Keratinocyte (primary cell): ENCODE results near the gene FGF12. TPM values are rescaled to one million over a fixed set of nuclear protein-coding genes. Genes with fewer than 3 reads are reported as not detected.

ENCODE experiments used
- DNase-seq: peaks from one replicate; pipeline ENCODE4 v3.0.0-alpha.2; 2011; ENCODE audit warnings: low read depth, missing footprints, low spot score
- FAIRE-seq: peaks from 2 replicates; lab custom pipeline; 2011; peaks lifted over from hg19 to GRCh38; lab: Jason Lieb, UNC
- H2AFZ ChIP-seq: 2 replicates; pipeline ENCODE4 v1.6.0; 2012; ENCODE audit warnings: low read length, control low read depth, inconsistent platforms; ENCODE audit not compliant: control insufficient read depth
- H3K27ac ChIP-seq: 2 replicates; pipeline ENCODE4 v1.5.1; 2011; ENCODE audit warnings: low read length; ENCODE audit not compliant: control insufficient read depth, insufficient read depth
- H3K27me3 ChIP-seq: 3 replicates; pipeline ENCODE4 v1.6.0; 2011; ENCODE audit warnings: low read length; ENCODE audit not compliant: control insufficient read depth, insufficient read depth; ENCODE audit errors: extremely low read depth
- H3K36me3 ChIP-seq, 2 experiments: 2 replicates in 1 of 2; 3 replicates in 1 of 2; pipeline ENCODE4 v1.5.1; 2011; ENCODE audit warnings: low read length in 2 of 2, mild to moderate bottlenecking in 1 of 2; ENCODE audit not compliant: control insufficient read depth in 2 of 2, insufficient read depth in 2 of 2; ENCODE audit errors: extremely low read depth in 1 of 2
- H3K4me1 ChIP-seq: 3 replicates; pipeline ENCODE4 v1.5.1; 2011; ENCODE audit warnings: low read length; ENCODE audit not compliant: control insufficient read depth, insufficient read depth; ENCODE audit errors: extremely low read depth
- H3K4me2 ChIP-seq: 3 replicates; pipeline ENCODE4 v1.6.0; 2011; ENCODE audit warnings: low read depth, low read length; ENCODE audit not compliant: control insufficient read depth, insufficient read depth; ENCODE audit errors: extremely low read depth
- H3K4me3 ChIP-seq, 3 experiments: fragments of 200-600 bp in 1 of 3; sonication (generic) in 1 of 3; 2 replicates in 2 of 3; 3 replicates in 1 of 3; pipeline ENCODE4 v1.5.1; 2011 to 2016; ENCODE audit warnings: low read length in 3 of 3, mild to moderate bottlenecking in 3 of 3, control low read depth in 2 of 3, inconsistent platforms in 1 of 3, low read depth in 1 of 3, mixed read lengths in 1 of 3, mixed run types in 1 of 3, moderate library complexity in 1 of 3; ENCODE audit not compliant: control insufficient read depth in 2 of 3, insufficient read depth in 2 of 3; ENCODE audit errors: extremely low read depth in 1 of 3
- H3K79me2 ChIP-seq: 2 replicates; pipeline ENCODE4 v1.6.0; 2012; ENCODE audit warnings: low read length; ENCODE audit not compliant: control insufficient read depth, insufficient read depth
- H3K9ac ChIP-seq: 3 replicates; pipeline ENCODE4 v1.6.0; 2011; ENCODE audit warnings: low read length; ENCODE audit not compliant: control insufficient read depth, insufficient read depth; ENCODE audit errors: extremely low read depth
- H3K9me1 ChIP-seq: 3 replicates; pipeline ENCODE4 v1.6.0; 2011; ENCODE audit warnings: low read length; ENCODE audit not compliant: control insufficient read depth, insufficient read depth; ENCODE audit errors: extremely low read depth
- H3K9me3 ChIP-seq: 2 replicates; pipeline ENCODE4 v1.5.1; 2012; ENCODE audit warnings: low read depth, low read length; ENCODE audit not compliant: control insufficient read depth
- H4K20me1 ChIP-seq: 3 replicates; pipeline ENCODE4 v1.6.0; 2011; ENCODE audit warnings: low read length; ENCODE audit not compliant: control insufficient read depth, insufficient read depth; ENCODE audit errors: extremely low read depth
- CTCF ChIP-seq, 3 experiments: IDR thresholded peaks in 1 of 3; conservative IDR thresholded peaks in 1 of 3; optimal IDR thresholded peaks in 1 of 3; 2 replicates in 2 of 3; 3 replicates in 1 of 3; pipeline versions ENCODE3 to v1.5.1; 2011; ENCODE audit warnings: low read length in 3 of 3, mild to moderate bottlenecking in 3 of 3, moderate library complexity in 2 of 3, control low read depth in 1 of 3, inconsistent platforms in 1 of 3; ENCODE audit not compliant: insufficient read depth in 2 of 3; ENCODE audit errors: extremely low read depth in 1 of 3
- EZH2 ChIP-seq: IDR thresholded peaks from one replicate; pipeline ENCODE4 v1.6.1; 2012; ENCODE audit warnings: inconsistent platforms, mild to moderate bottlenecking, low read length, moderate library complexity
- dilution Hi-C: fragments of 300-500 bp; cut with MboI; formaldehyde crosslinking; loops from one replicate; pipeline ENCODE4 v1.7.0; 2020; ENCODE audit warnings: low sequenced_read_pairs; ENCODE audit not compliant: extremely low pct_ligation_motif_present
- polyA plus RNA-seq, 5 experiments: library from polyadenylated mRNA; depleted of rRNA in 3 of 5; stranded (reverse) in 3 of 5; stranded (forward) in 1 of 5; unstranded in 1 of 5; fragments of >200 nt; gene quantifications; 1 replicate in 1 of 5; 2 replicates in 3 of 5; 3 replicates in 1 of 5; pipeline versions ENCODE4 v1.2.1 to v1.2.3, GENCODE V29; 2011 to 2012; ENCODE audit warnings: missing spikeins in 2 of 5, low read depth in 1 of 5, low replicate concordance in 1 of 5

FGF12 gene
- polyA plus RNA-seq, 1 donor (not counting 4 experiments of a cell fraction or from before 2014, with no cell fraction given), result 4.1 TPM

GRCh38 chr3:192399767-192400166, 327.6 kb downstream of the FGF12 start:
- Histone ChIP-seq H3K4me1 (no peaks in the 10 kb centered on the region), H2AFZ (no peak overlapping the region), H3K36me3 (no peaks in the 10 kb centered on the region), H3K4me2 (no peak overlapping the region), H3K4me3 (no peak overlapping the region), H3K9me1 (no peaks in the 10 kb centered on the region), H3K9me3 (no peaks in the 10 kb centered on the region), H4K20me1 (no peaks in the 10 kb centered on the region), H3K9ac (no peak overlapping the region), H3K27me3 (no peaks in the 10 kb centered on the region), H3K79me2 (no peaks in the 10 kb centered on the region), H3K27ac (no peak overlapping the region)
- dilution Hi-C loops, result no loop called here
- no peak for FAIRE-seq
- TF ChIP-seq EZH2, result no peak
- TF ChIP-seq CTCF (optimal IDR thresholded peaks at IDR 0.05 in 1 of 3, IDR thresholded peaks at IDR 0.05 in 1 of 3, conservative IDR thresholded peaks at IDR 0.05 in 1 of 3; ENCODE audit: extremely low read depth in 1 of 3, insufficient read depth in 2 of 3, low read length in 3 of 3), result no peak
- DNase-seq, result no peak

GRCh38 chr3:192397012-192397411, 330.3 kb downstream of the FGF12 start:
- Histone ChIP-seq H4K20me1 (no peaks in the 10 kb centered on the region), H3K36me3 (no peaks in the 10 kb centered on the region), H3K27me3 (no peaks in the 10 kb centered on the region), H3K27ac (no peak overlapping the region), H3K9me3 (no peaks in the 10 kb centered on the region), H3K4me2 (no peak overlapping the region), H3K4me1 (no peaks in the 10 kb centered on the region), H3K9me1 (no peaks in the 10 kb centered on the region), H3K9ac (no peak overlapping the region), H2AFZ (no peak overlapping the region), H3K4me3 (no peak overlapping the region), H3K79me2 (no peaks in the 10 kb centered on the region)
- dilution Hi-C loops, result no loop called here
- TF ChIP-seq CTCF (optimal IDR thresholded peaks at IDR 0.05 in 1 of 3, IDR thresholded peaks at IDR 0.05 in 1 of 3, conservative IDR thresholded peaks at IDR 0.05 in 1 of 3; ENCODE audit: extremely low read depth in 1 of 3, insufficient read depth in 2 of 3, low read length in 3 of 3) (no peak), EZH2 (no peak)
- FAIRE-seq (no peak), DNase-seq (no peak)
